NCI-H526 treated with DMSO at 0.1 percent for 48 hours (cell line): ENCODE results near the gene ZFAND2B.

Experiments
- DNase-seq: peaks from one replicate; lab custom pipeline; 2025; lab: John Stamatoyannopoulos, UW

ZFAND2B gene

DNA sequence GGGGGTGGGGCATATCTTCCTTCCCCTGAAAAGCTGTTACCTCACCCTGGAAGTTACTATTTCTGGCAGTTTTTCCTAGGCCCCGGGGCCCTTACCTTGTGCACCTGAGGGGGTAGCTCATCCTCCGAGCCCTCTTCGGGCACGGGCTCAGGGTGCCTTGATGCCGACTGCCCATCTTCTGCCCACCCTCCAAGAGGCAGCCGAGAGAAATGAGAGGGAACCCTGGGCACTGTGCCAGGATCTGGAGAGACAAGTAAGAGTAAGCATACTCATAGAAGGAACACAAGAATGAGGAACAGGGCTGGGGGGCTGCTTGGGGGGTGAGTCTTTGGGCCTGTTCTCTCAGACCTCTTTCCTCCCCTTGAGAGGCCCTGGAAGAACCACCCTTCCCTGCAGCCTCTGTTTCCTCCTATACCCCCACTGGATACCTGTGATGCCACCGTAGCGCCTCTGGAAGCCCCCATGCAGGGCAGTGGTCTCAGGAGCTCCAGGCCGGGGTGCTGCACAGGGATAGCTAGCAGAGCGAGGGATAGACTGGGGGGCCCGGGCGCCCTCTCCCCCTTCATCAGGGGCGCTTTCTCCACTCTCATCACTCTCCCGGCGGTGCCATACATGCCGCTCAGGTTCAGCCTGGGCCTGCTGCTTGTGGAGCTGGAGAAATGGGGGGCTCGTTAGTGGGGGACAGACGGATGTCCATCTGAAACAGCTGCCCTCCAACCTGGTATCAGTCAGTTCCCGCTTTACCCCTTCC is 14.2 kb downstream of the ZFAND2B start:
- DNase-seq: no peak

DNA sequence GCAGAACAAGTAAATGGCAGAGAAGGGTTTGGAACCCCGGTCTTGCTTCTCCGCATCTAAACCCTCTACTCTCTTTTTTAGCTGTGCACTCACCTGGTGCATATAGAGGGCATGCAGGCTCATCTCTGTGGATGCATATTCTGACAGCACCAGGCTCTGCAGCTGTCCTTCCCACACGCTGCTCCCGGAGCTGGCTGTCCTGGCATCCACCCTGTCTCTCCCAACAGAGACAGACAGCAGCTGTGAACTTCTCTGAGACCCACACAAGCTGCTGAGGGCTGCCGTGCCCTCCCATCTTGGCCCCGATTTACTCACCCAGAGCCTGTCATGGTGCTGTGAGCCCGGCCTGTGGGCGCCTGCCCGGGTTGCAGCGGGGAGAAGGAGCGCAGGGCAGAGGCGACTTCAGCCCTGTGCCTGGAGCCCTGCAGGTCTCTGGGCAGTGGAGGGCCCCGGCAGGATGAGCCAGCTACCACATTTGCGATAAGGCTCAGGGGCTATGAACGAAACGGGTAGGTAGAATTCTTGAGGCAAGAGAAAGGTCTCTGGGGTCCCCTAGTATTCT is 15.5 kb downstream of the ZFAND2B start:
- no peak for DNase-seq

DNA sequence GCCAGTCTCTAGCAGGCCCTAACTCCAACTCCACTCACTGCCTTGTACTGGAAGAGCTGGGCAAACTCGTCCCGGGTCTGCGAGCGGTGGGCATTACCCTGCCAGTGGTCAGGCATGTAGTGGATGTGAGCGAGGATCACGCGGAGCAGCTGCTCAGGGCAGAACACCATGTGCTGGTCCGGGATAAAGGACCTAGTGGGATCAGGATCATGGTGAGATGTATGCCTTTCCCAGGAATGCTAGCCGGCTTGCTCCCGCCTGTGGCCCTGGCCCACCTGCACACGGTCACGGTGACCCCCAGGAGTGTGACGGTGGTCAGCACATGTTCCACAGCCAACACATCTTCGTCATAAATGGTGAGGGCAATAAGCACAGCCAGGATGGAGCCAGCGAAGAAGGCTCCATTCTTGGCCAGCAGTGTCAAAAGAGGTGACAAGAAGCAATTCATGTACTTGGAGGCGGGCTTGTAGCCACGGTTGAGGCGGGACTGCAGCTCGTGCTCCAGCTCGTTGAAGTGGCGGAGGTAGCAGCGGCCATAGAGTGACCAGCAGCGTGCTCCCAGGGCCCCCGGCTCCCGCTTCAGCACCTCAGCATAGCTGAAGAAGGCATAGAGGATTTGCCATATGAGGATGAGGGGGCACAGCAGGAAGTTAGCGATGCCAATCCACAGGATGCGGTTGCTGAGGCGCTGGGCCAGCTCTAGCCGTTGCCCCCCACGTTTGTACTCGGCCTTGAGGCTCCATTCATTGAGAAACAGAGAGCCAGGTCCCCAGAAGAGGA is 17.4 kb downstream of the ZFAND2B start:
- DNase-seq: no peak

DNA sequence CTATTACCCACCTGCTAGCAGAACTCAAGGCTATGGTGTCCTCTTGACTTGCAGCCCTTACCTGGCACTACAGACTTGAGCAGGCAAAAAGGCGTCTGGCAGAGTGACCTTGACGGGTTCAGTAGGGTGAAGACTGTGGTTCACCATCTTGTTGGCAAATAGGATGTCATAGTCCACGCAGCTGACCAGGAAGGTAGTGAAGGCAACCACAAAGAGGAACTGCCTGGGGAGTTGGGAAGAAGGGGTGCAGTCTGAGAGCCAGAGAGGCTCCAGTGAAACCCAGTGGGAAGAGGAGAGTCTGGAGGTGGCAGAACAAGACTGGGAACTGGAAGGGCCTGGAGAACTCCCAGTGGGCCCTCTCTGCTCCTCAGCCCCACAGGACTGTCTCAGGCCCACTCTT is 18.8 kb downstream of the ZFAND2B start:
- DNase-seq: no peak

DNA sequence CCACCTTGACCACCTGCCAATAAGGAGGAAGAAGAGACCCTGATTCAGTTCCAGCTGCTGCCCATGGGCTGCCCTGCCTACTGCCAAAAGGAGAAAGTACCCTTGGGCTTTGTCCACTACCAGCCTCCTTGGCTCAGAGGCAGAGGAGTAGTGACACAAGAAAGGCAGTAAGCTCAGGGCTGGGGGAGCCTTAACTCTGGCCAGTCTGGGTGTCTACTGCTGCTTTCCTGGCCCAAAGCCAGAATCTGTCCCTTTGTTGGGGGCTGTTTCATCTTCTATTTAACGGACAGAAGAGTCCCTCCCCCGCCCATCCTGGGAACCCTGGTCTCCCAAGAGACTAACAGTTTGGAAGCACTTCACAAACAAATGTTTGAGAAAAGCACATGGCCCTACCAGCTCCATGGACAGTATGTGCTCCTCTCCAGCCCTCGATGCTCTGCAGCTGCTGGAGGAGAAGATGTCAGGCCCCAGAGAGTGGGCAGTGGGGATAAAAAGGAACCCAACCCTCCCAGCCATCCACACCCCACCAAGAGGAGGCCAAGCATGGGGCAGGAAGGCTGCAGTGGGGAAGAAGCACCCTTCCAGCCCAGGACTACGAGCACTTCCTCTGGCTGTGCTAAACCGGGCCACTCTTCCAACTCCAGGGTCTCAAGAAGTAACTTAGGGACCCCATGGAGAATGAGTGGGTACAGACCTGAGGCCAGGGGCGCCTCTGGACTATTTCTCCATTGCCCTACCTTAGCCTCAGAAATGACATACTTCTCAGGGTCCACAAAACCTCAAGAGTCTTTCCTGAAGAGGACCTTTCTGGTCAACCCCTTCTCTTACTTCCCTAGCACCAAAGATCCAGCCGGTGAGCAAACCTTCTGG is 21.7 kb downstream of the ZFAND2B start:
- DNase-seq: no peak

DNA sequence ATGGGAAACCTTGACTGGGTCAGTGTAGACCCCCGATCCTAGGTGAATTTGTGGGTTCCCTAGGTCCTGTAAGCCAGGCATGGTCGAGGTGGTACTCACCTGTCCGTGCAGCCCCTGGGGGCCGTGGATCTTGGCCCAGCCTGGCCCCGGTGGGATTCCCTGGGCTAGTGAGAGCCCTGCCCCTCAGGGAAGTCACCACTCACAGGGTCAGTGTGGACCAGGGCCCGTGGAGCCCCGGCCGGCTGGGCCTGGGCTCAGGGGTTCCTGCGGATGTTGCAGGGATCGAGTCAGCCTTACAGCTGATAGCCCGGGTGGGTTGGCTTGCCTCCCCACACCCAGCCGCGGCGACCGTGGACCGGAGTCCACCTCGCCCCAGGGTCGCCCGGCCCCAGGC is 22.3 kb downstream of the ZFAND2B start:
- no peak for DNase-seq

DNA sequence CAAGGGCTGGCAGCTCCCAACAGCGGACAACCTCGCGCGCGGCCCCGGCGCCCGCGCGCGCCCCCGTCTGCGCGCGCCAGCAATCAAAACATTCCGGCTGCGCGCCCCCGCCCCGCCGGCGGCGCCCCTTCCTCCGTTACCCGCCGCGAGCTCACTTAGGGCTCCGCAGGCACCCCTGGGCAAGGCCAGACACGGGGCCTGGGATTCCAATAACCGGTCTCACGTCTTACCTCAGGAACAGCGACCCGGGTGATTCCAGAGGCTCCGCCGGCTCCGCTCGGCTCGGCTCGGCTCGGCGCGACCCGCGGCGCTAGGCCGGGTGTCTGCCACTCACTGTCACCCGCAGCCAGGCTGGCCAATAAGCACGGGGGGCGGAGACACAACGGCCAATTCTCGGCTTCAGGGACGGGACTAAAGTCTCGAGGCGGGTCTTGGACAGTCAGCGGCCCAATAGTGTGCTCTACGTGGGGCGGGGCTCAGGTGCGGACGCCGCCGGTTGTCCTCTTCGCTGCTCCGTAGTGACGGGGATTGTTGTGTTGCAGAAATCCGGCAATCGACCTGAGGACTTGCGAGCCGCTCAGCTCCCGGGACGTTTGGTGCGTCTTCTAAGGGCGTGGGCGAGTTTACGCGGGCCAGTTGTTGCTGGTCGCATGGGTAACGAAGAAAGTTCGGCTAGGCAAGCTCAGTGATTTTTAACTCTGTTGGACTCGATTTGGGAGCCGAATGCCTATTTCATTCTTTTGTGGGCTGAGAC is 22.9 kb downstream of the ZFAND2B start, which contains the start of the genes ANKZF1 and ATG9A:
TSS of gene ANKZF1 (plus strand) at position 502 of the 754 bp plus-strand sequence. CDS start 452 bp downstream, outside the sequence.
TSS of gene ATG9A (minus strand) at position 332 of the 754 bp plus-strand sequence. CDS start 1,612 bp downstream, outside the sequence.
- peak; percentile 98 for DNase-seq

DNA sequence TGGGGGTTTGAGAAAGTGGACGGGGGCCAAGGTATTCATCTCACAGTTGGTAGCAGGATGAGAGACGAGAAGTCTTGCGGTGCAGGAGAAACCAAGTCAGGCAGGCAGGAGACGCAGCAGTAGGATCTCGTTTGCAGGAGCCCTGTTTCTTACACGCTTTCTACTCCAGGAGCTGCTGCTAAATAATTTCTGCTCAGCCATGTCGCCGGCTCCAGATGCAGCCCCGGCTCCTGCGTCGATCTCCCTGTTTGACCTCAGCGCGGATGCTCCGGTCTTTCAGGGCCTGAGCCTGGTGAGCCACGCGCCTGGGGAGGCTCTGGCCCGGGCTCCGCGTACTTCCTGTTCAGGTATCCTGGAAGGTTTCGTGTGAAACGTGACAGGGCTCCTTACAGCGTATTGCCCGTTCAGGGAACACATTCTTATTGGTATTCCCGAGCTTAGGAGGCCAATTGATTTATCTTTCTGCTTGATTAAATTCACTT is 23.5 kb downstream of the ZFAND2B start:
- DNase-seq: no peak

DNA sequence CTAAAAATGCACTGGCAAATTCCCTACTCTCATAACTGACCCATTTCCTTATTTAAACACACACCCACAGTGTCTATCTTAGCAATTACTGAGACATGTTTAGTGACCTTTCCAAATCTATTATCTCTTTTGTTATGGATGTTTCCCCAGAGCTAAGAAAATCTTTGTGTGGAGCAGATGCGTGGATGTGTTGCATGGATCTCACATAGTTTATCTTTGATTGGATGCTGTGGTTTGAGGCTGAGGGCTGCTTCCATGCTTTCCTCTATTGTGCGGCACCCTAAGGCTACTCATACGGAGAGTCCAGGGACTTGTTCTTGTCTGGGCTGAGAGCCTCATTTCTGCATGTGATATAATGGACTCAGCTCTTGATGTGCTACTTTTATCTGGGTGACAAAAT is 27.7 kb downstream of the ZFAND2B start:
- DNase-seq: no peak

DNA sequence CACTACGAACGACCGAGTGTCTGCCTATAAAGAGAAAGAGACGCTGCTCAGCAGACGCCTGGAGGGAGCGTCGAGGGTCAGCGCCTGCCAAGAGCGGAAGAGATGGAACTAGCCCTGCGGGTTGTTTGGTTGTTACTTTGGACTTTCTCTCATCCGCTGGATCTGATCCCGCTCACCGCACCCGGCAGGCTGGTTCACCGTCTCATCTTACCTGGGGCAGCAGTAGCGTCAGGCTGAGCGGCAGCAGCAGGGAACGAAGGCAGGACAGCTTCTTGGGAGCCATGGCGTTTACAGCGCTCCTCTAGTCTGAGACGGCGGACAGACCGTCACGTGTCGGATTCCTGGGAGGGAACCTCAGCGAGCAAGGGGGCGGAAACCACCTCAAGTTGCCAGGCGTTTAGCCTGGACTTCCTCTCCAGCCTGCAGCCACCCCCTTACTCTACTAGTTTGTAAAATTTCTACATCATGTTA is 36.7 kb downstream of the ZFAND2B start:
- DNase-seq: no peak

DNA sequence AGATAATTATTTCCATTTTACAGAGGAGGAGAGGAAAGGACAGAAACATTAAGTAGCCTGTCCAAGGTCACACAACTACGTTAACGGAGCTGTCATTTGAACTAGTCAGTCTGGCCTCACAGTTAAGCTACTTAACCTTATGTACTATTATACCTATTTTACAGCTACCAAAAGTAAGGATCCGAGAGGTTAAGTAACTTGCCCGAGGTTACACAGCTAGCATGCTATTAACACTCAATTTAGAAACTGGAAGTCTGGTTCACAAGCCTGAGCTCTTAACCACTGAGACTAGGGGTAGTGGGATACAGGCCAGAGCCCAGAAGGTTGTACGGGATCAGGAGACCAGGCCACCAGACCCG is 38.2 kb downstream of the ZFAND2B start:
- DNase-seq: no peak

DNA sequence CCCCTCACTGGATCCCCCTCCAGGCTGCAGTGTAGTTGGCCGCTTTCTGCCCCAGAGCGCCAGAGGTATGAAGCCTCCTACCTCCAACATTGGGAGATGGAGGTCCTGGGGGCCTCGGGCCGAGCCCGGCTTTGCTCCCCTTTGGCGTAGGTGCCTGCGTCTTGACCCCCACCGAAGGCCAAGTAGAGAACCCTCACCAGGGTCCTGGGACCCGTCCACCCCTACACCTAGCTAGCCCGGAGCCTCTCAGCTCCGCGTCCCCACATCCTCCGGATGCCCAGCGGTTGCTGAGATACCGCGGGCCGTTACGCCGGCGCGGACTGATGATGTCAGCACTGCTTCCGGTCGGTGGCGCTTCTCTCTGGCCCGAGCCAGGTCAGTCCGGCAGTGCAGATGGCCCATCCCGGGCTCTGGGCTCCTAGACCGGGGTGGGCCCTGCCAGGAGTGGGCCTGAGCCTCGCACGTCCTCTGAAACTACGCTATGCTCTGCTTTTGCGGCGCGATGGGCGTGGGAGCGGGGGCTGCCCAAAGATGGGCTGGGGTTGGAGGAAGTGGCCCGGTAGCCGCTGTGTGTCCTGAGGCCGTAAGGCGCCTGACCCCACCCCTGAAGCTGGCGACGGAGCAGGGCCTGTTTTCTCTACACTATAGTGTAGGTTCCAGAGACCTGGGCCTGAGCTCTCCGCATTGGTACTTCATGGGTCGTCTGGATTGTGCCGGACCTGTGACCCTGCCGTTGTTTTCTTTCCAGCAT is 38.7 kb downstream of the ZFAND2B start, which contains the start of the genes GLB1L and STK16:
TSS of gene GLB1L (minus strand) at position 297 of the 751 bp plus-strand sequence. CDS start 1,871 bp downstream, outside the sequence.
TSS of gene STK16 (plus strand) at position 332 of the 751 bp plus-strand sequence. CDS start 521 bp downstream, outside the sequence.
- peak; percentile 64 for DNase-seq

DNA sequence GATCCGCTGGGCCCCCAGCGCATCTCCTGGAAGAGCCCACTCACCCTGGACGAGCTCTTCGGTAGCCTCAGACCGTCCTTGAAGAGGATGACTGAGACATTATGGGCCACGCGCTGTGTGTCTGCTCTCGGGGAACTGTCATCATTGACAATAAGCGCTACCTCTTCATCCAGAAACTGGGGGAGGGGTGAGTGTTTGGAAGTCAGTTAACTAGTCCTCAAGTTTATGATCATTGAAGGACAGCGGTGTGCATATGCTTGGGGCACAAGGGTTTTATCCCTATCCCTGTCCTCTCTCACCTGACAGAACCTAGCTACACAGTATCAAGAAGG is 39.3 kb downstream of the ZFAND2B start:
- no peak for DNase-seq

DNA sequence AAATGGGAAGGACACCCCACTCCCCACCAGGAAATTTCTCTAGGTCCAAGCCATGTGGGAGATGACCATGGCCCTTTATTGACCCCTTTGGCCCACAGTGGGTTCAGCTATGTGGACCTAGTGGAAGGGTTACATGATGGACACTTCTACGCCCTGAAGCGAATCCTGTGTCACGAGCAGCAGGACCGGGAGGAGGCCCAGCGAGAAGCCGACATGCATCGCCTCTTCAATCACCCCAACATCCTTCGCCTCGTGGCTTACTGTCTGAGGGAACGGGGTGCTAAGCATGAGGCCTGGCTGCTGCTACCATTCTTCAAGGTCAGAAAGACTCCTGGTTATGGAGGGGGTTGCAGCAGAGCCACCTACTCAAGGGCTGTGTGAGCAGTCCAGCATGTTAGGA is 40.0 kb downstream of the ZFAND2B start:
- no peak for DNase-seq

DNA sequence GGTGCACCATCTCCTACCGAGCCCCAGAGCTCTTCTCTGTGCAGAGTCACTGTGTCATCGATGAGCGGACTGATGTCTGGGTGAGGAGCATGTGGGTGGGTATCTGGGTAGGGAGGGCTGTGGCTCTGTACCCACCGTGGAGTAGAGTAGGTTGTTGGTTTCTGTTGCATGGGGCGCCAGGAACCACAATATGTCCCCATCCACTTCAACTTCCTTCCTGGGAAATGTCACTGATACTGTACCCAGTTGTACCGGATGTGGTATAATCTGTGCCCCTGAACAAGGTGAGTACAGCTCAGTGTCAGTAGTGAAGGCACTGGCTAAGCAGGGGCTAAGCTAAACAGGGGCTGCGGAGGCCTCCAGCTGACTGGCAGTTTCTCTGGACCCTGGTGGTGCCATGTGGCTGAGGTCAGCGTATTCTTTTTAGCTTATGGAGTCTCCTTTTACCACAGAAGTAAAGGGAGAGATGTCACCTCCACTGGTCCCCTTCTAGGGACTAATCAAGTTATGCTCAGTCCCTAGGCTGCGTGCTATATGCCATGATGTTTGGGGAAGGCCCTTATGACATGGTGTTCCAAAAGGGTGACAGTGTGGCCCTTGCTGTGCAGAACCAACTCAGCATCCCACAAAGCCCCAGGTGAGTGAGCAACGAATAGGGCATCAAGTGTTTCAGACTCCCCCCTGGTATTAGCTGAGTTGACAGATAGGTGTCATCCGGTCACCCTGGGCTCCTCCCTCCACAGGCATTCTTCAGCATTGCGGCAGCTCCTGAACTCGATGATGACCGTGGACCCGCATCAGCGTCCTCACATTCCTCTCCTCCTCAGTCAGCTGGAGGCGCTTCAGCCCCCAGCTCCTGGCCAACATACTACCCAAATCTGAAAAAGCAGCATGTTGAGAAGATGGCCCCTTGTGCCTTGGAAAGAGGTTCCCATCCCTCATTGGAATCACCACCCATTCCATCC is 41.4 kb downstream of the ZFAND2B start:
- DNase-seq: no peak

DNA sequence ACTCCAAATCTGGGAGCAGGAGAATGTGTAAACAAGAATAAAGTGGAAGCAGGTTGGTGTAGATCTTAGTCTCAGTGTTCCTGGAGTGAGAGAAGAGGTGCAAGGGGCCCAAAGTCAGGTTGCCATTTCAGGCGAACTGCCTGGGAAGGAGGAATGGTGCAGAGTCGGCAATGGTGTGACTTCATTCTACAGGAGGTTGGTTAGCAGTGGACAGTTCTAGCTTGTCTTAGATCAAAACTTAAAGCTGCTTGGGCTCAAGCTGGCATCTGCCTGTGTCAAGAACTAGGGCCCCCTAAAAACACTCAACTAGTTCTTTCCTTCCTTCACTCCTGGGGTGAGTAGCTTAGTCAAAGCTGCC is 42.2 kb downstream of the ZFAND2B start:
- DNase-seq: no peak

DNA sequence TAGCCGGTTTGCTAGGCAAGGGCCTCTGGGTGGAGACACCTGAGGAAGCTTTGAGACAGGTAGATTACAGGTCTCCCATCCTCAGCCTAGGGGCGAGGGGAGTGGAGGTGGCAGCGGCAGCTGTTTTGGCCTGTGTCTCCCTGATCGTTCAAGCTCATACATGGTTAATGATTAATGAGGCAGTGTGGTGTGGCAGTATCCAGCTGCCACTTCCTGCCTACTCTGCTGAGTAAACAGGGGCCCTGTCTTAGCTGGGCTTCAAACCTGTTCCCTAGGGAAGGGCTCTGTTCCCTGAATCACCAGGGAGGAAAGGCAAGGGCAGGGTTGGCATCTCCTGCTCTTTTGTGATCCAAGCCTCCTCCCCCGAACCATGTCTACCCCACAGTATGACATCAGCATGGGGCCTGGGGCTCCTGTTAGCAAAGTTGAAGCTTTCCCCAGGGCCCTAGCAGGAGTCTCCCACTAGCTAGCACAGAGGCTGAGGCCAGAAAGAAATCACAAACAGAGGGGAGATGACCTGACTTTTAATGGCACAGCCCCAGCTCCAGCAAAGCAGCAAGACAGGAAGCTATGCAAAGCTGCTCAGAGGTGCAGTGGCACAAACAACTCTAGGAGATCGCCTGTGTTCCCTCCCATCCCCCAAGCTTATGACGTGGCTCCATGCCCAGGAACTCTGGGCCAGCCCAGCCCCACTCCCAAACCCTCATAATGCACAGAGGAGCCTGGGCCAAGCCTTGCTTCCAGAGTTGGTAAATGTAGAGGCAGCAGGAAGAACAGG is 42.8 kb downstream of the ZFAND2B start:
- DNase-seq: peak; percentile 90
